Endothelial cell (in vitro differentiated cells): ENCODE data around the gene CASP9. TPM values are rescaled to one million over a fixed set of nuclear protein-coding genes. Genes with fewer than 3 reads are reported as not detected.
"Not testable (repeated sequence)": the region's sequence is repeated elsewhere in the genome, so short reads cannot be mapped to it uniquely, and the experiment has no call there.

ENCODE experiments used
- DNase-seq: peaks from one replicate; pipeline ENCODE4 v3.0.0; 2021; ENCODE audit warnings: low spot score
- H3K27ac Mint-ChIP-seq: one replicate; pipeline ENCODE4 v1.8.0; 2021; ENCODE audit warnings: mixed read lengths, inconsistent platforms; ENCODE audit not compliant: unreplicated experiment
- H3K27me3 Mint-ChIP-seq: one replicate; pipeline ENCODE4 v1.8.0; 2021; ENCODE audit warnings: mild to moderate bottlenecking, moderate library complexity, mixed read lengths, inconsistent platforms; ENCODE audit not compliant: unreplicated experiment
- H3K36me3 Mint-ChIP-seq: one replicate; pipeline ENCODE4 v1.8.0; 2021; ENCODE audit warnings: mild to moderate bottlenecking, low read depth, mixed read lengths, inconsistent platforms; ENCODE audit not compliant: unreplicated experiment
- H3K4me1 Mint-ChIP-seq: one replicate; pipeline ENCODE4 v1.8.0; 2021; ENCODE audit warnings: mild to moderate bottlenecking, mixed read lengths, inconsistent platforms; ENCODE audit not compliant: unreplicated experiment
- H3K4me3 Mint-ChIP-seq: one replicate; pipeline ENCODE4 v1.8.0; 2021; ENCODE audit warnings: mild to moderate bottlenecking, mixed read lengths, inconsistent platforms; ENCODE audit not compliant: unreplicated experiment
- H3K9me3 Mint-ChIP-seq: one replicate; pipeline ENCODE4 v1.8.0; 2021; ENCODE audit warnings: mixed read lengths, inconsistent platforms; ENCODE audit not compliant: unreplicated experiment
- total RNA-seq: library from RNA; stranded (reverse); fragmentation: NEBNext Ultra II Directional; extraction: Animal tissue kit (Norgen Biotek cat#: 25700); gene quantifications from one replicate; pipeline ENCODE4 v1.2.1, GENCODE V29; 2021; ENCODE audit not compliant: unreplicated experiment
- TF ChIP-seq, protein P1 (sequence below): fragments of 200-600 bp; sonication (generic); IDR thresholded peaks from one replicate; pipeline ENCODE4 v1.5.0; 2021; ENCODE audit warnings: antibody characterized with exemption; ENCODE audit not compliant: unreplicated experiment

CASP9 gene
- total RNA-seq, 1 donor from 2014 or later, result 12.0 TPM

DNA sequence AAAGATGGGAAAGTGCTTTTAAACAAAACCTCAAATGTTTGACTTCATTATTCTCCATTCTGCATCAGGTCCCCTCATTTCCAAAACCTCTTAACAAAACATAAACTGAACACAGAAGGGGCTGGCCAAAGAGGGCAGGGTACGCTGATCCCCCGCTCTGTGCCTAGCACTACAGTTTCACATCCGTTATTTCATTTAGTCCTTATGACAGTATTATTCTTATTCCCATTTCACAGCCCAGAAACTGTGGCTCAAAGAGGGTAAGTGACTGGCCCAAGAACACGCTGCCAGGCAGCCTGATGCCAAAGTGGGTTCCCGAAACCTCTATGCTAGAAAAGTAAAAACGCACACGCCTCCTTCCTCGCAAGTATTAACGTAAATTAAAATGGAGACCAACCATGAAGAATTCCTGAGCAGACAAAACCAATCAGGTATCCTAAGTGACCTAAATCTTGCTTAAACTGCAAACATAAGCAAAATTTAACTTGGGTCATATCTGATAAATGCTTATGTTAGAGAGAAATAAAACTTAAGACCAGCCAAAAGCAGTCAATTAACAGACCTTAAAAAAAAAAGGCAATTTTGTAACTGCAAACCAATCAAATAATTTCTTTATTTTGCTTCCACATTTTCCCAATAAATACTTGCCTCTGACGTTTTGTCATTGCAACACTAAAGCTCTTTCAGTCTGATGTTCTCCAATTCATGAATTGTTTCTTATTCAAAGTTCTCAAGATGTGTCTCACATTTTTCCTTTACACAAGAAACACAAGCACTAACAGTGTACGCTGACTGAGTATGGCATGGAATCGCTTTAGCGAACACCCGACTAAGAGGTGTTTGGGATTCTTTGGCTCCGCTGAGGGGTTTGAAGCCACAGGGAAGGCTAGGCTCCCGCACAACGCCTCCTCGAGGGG is 653 bp downstream of the CASP9 start:
- Mint-ChIP-seq H3K9me3 (no peaks in the 10 kb centered on the region), H3K4me3 (peak overlapping the region; percentile 93), H3K27me3 (peaks cover 16% of the 10 kb centered on the region), H3K27ac (peak overlapping the region; percentile 9), H3K36me3 (peaks cover 3% of the 10 kb centered on the region), H3K4me1 (peaks cover 26% of the 10 kb centered on the region)
- TF ChIP-seq, protein P1, sequence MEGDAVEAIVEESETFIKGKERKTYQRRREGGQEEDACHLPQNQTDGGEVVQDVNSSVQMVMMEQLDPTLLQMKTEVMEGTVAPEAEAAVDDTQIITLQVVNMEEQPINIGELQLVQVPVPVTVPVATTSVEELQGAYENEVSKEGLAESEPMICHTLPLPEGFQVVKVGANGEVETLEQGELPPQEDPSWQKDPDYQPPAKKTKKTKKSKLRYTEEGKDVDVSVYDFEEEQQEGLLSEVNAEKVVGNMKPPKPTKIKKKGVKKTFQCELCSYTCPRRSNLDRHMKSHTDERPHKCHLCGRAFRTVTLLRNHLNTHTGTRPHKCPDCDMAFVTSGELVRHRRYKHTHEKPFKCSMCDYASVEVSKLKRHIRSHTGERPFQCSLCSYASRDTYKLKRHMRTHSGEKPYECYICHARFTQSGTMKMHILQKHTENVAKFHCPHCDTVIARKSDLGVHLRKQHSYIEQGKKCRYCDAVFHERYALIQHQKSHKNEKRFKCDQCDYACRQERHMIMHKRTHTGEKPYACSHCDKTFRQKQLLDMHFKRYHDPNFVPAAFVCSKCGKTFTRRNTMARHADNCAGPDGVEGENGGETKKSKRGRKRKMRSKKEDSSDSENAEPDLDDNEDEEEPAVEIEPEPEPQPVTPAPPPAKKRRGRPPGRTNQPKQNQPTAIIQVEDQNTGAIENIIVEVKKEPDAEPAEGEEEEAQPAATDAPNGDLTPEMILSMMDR, result no peak
- DNase-seq, result no peak

DNA sequence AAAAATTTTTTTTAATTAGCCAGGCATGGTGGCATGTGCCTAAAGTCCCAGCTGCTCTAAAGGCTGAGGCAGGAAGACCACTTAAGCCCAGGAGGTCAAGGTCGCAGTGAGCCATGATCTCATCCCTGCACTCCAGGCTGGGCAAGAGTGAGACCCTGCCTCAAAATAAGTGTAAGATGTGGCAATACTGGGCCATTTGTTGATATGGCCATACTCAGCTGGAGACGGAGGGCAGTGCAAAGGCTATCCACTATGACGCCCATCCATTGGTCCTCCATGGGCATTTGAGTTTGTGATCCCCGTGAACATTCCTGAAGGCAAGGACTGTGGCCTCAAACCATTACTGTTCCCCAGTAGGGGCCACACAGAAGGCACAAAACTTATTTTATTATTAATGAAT is 1.5 kb downstream of the CASP9 start:
- no peak overlapping the region for H3K4me3 Mint-ChIP-seq
- H3K9me3 Mint-ChIP-seq, result no peaks in the 10 kb centered on the region
- H3K36me3 Mint-ChIP-seq, result peaks cover 3% of the 10 kb centered on the region
- DNase-seq, result no peak
- peaks cover 24% of the 10 kb centered on the region for H3K4me1 Mint-ChIP-seq
- H3K27me3 Mint-ChIP-seq, result peaks cover 14% of the 10 kb centered on the region
- H3K27ac Mint-ChIP-seq, result no peak overlapping the region
- TF ChIP-seq, protein P1, result no peak

DNA sequence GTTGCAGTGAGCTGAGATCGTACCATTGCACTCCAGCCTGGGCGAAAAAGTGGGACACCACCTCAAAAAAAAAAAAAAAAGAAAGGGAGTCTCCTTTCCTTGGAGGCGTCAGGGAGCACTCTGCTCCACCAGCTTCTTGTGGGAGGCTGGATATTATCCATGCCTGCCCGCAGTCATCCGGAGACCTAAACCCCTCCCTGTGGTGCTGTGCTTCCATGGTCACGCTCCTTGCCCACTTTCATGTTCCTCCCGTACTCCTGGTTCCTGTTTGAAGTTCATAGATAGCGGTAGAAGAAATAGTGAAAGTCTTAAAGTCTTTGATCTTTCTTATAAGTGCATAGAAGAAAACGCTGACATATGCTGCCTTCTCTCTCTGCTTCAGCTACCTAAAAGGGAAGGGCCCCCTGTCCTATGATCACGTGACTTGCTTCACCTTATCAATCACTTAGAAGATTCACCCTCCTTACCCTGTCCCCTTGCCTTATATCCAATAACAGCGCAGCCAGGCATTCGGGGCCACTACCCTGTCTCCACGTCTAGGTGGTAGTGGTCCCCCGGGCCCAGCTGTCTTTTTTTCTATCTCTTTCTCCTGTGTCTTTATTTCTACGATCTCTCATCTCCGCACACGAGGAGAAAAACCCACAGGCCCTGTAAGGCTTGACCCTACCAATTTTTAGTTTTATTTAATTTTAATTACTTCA is 2.7 kb downstream of the CASP9 start:
- Mint-ChIP-seq H3K36me3 (peaks cover 13% of the 10 kb centered on the region), H3K27me3 (peaks cover 11% of the 10 kb centered on the region), H3K4me1 (peaks cover 20% of the 10 kb centered on the region)
- not testable (repeated sequence) for H3K4me3 Mint-ChIP-seq, H3K27ac Mint-ChIP-seq, DNase-seq, H3K9me3 Mint-ChIP-seq

DNA sequence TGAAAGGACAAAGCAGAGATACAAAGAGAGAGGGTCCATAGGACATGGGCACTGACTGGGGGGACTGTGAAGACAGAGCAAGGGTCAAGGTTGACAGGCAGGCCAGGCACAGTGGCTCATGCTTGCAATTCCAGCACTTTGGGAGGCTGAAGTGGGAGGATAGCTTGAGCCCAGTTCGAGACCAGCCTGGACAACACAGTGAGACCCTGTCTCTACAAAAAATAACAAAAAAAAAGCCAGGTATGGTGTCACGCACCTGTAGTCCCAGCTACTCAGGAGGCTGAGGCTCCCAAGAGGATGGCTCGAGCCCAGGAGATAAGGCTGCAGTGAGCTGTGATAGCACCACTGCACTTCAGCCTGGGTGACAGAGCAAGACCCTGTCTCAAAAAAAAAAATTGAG is 4.4 kb downstream of the CASP9 start:
- Mint-ChIP-seq H3K36me3 (peaks cover 13% of the 10 kb centered on the region), H3K4me1 (peaks cover 17% of the 10 kb centered on the region), H3K4me3 (no peak overlapping the region), H3K9me3 (no peaks in the 10 kb centered on the region), H3K27me3 (no peaks in the 10 kb centered on the region), H3K27ac (no peak overlapping the region)
- TF ChIP-seq, protein P1, result no peak
- no peak for DNase-seq

DNA sequence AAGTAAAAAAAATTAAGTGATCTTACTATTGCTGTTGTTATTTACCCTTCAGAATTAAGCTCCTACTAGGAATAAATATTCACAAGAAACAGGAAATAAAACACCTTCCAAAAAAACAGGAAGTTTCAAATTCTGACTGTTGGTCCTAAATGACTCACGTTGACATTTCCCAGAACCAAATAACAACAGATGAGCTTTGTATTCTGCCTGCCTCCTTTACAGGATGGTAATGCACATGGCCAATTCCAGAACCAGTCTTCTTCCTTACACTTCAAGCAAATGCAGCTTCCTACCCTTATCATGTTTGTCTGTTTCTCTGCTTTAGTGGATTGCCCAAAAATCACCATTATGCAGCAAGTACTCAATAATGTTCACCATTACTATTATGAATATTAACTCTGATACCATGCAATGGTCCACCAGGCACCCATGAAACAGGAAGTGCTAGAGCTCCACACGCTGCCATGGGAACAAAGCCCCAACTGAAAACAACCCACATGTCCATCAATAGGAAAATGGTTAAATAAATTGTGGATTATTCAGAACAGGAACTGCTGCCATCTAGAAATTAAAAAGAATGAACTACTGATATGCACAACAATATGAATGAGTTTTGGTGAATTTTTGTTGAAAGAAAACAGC is 8.9 kb downstream of the CASP9 start:
- H3K27ac Mint-ChIP-seq, result peak overlapping the region; percentile 87
- no peak overlapping the region for H3K4me3 Mint-ChIP-seq
- H3K9me3 Mint-ChIP-seq, result no peaks in the 10 kb centered on the region
- peaks cover 3% of the 10 kb centered on the region for H3K27me3 Mint-ChIP-seq
- TF ChIP-seq, protein P1, result no peak
- H3K36me3 Mint-ChIP-seq, result peaks cover 19% of the 10 kb centered on the region
- H3K4me1 Mint-ChIP-seq, result peaks cover 10% of the 10 kb centered on the region
- no peak for DNase-seq

DNA sequence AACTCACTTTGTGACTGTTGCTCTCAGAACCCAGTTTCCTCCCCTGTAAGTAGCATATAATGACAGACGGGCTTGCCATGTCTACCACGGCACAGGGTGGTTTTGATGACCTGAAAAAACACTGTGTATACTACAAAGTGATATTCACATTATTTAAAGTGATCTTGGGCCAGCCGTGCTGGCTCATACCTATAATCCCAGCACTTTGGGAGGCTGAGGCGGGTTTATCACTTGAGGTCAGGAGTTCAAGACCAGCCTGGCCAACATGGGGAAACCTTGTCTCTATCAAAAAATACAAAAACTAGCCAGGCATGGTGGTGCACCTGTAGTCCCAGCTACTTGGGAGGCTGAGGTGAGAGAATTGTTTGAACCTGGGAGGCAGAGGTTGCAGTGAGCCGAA is 9.5 kb downstream of the CASP9 start:
- peaks cover 19% of the 10 kb centered on the region for H3K36me3 Mint-ChIP-seq
- not testable (repeated sequence) for H3K27me3 Mint-ChIP-seq, H3K27ac Mint-ChIP-seq, H3K4me3 Mint-ChIP-seq, H3K4me1 Mint-ChIP-seq, H3K9me3 Mint-ChIP-seq, DNase-seq
